Mammary microvascular endothelial cell (primary cell): ENCODE results near the gene IFNA16. TPM values are rescaled to one million over a fixed set of nuclear protein-coding genes. Genes with fewer than 3 reads are reported as not detected.

Source experiments
- total RNA-seq: library from RNA; depleted of rRNA; stranded (reverse); fragments of >200 nt; gene quantifications from 2 replicates; pipeline ENCODE4 v1.2.3, GENCODE V29; 2015

IFNA16 gene
- not detected in 2 replicates for total RNA-seq

DNA sequence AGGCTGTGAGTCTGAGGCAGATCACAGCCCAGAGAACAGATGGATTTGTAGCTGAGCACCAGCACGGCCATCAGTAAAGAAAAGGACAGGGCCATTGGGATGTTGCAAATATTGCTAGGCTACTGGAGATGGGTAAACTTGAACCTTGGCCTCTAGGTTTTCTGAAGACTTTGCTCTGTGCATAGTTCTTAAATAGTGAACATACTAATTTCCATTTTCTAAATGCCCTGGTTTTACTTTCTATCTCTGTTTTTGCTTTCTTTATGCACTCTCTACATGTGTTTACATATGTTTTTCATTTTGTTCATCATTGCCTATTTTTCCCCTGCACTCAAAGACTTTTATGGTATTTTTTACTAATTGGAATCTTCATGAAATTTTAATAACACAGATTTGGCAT, at the start of gene IFNA16:
Gene IFNA16 (minus strand): TSS at position 101 of the 400 bp plus-strand sequence. CDS start 6 bp downstream, at position 95.

DNA sequence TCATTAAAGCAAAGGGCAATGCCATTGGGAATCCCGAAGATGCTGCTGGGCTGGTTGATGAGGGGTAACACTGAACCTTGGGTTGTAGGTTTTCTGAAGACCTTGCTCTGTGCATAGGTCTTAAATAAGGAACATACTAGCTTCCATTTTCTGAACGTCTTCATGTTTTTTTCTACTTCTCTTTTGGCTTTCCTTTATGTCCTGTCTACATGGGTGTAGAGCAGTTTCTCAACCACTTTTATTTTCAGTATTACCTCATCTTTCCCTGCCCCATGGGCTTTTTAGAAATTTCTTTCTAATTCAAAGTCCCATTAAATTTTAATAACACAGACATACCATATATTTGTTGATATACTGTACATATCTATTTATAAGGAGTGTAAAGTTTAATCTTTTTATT, 22.8 kb upstream of the IFNA16 start, which contains the start of gene IFNA14:
Gene IFNA14 (minus strand): TSS at position 95 of the 400 bp plus-strand sequence. CDS start 70 bp downstream, at position 25.

GRCh38 chr9:21228122-21228521, 11.0 kb upstream of the IFNA16 start, which contains the start of gene IFNA17:
TSS of gene IFNA17 (minus strand) at chr9:21228222. CDS start at chr9:21228173, 49 bp downstream.

DNA sequence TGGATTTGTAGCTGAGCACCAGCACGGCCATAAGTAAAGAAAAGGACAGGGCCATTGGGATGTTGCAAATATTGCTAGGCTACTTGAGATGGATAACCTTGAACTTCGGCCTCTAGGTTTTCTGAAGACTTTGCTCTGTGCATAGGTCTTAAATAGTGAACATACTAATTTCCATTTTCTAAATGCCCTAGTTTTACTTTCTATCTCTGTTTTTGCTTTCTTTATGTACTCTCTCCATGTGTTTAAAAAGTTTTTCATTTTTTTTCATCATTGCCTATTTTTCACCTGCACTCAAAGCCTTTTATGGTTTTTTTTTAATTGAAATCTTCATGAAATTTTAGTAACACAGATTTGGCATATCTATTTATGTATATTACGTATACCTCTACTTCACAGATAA, 10.1 kb downstream of the IFNA16 start, which contains the start of gene IFNA10:
Gene IFNA10 (minus strand): TSS at position 101 of the 400 bp plus-strand sequence. CDS start 46 bp downstream, at position 55.

GRCh38 chr9:21202105-21202504, 15.0 kb downstream of the IFNA16 start, which contains the start of gene IFNA7:
TSS of gene IFNA7 (minus strand) at chr9:21202205. CDS start at chr9:21202165, 40 bp downstream.

GRCh38 chr9:21187487-21187886, 29.6 kb downstream of the IFNA16 start, which contains the start of gene IFNA4:
TSS of gene IFNA4 (minus strand) at chr9:21187587. CDS start at chr9:21187531, 56 bp downstream.

DNA sequence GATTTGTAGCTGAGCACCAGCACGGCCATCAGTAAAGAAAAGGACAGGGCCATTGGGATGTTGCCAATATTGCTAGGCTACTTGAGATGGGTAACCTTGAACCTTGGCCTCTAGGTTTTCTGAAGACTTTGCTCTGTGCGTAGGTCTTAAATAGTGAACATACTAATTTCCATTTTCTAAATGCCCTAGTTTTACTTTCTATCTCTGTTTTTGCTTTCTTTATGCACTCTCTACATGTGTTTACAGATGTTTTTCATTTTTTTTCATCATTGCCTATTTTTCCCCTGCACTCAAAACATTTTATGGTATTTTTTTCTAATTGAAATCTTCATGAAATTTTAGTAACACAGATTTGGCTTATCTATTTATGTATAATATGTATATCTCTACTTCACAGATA, 50.6 kb downstream of the IFNA16 start, which contains the start of gene IFNA21:
Gene IFNA21 (minus strand): TSS at position 101 of the 400 bp plus-strand sequence. CDS start 48 bp downstream, at position 53.

Other genes with a start within 250 kb of the IFNA16 start
- 6.1 and 6.3 TPM in 2 replicates for gene HACD4, start 185.7 kb downstream of the IFNA16 start, total RNA-seq
- 0.13 TPM in 1 of 2 replicates, not detected in the other for gene IFNB1, start 139.4 kb downstream of the IFNA16 start, total RNA-seq
- gene IFNW1, start 75.5 kb downstream of the IFNA16 start, total RNA-seq: not detected in 2 replicates
- not detected in 2 replicates for gene IFNA21, start 50.7 kb downstream of the IFNA16 start, total RNA-seq
- not detected in 2 replicates for gene IFNA4, start 29.7 kb downstream of the IFNA16 start, total RNA-seq
- not detected in 2 replicates for gene IFNA7, start 15.1 kb downstream of the IFNA16 start, total RNA-seq
- not detected in 2 replicates for gene IFNA10, start 10.2 kb downstream of the IFNA16 start, total RNA-seq
- not detected in 2 replicates for gene IFNA17, start 10.9 kb upstream of the IFNA16 start, total RNA-seq
- not detected in 2 replicates for gene IFNA14, start 22.7 kb upstream of the IFNA16 start, total RNA-seq
- gene IFNA5, start 88.0 kb upstream of the IFNA16 start, total RNA-seq: not detected in 2 replicates
- 25.3 and 26.6 TPM in 2 replicates for gene KLHL9, start 118.1 kb upstream of the IFNA16 start, total RNA-seq
- not detected in 2 replicates for gene IFNA6, start 133.6 kb upstream of the IFNA16 start, total RNA-seq
- not detected in 2 replicates for gene IFNA13, start 150.7 kb upstream of the IFNA16 start, total RNA-seq
- not detected in 2 replicates for gene IFNA2, start 168.1 kb upstream of the IFNA16 start, total RNA-seq
- gene IFNA8, start 191.8 kb upstream of the IFNA16 start, total RNA-seq: not detected in 2 replicates
- gene IFNA1, start 223.1 kb upstream of the IFNA16 start, total RNA-seq: not detected in 2 replicates